NCI-H1092 (cell line): Measurements from ENCODE around the gene PRDM16.

Source experiments
- DNase-seq: peaks from one replicate; lab custom pipeline; 2025; lab: John Stamatoyannopoulos, UW

The PRDM16 gene

DNA sequence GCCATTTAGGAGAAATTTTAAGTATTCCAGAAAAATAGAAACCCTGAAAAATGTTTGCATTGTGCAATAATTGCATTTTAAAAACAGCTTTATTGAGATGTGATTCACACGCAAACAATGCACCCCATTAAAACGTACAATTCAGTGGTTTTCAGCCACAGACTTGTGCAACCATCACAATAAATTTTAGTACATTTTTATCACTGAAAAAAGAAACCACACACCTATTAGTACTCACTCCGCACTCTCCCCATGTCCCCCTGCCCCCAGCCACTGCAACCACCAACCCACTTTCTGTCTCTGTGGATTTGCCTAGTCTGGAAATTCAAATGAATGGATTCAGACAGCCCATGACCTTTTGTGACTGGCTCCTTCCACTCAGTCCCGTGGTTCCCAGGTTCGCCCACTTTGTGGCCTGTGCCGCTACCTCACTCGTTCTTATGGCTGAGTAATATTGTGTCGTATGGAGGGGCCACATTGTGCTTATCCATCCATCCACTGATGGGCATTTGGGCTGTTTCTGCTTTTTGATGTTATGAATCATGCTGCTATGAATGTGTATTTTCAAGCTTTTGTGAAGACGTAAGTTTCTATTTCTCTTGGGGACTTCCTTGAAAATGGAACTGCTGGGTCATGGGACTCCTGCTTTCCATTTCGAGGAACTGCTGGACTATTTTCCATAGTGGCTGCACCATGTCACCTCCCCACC lies 237.7 kb downstream of the PRDM16 start:
- DNase-seq, result no peak

DNA sequence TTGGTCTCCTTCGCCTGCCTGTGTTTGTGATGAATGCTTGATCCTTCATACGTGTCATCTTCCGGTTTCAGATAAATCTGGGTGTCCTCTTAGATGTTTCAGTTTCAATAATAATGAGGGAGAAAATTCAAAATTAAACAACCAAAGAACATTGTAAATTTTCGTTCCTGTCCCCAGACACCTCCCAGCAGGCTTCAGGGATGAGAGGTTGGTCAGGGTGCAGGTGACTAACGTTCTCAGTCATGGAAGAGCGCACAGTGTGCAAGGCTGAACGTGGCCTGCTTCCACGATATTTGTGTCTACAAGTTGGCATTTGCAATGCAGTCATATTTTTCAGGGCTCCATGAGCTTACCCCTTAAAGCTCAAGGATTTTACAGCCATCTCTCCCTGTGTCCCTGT lies 238.4 kb downstream of the PRDM16 start:
- no peak for DNase-seq

- DNase-seq, result no peak
These were observed 239.1 kb downstream of the PRDM16 start for GRCh38 chr1:3308053-3308452.

- no peak for DNase-seq
These were observed 241.9 kb downstream of the PRDM16 start for GRCh38 chr1:3310718-3311400.

- DNase-seq, result no peak
These were observed 242.7 kb downstream of the PRDM16 start for GRCh38 chr1:3311711-3312110.

- no peak for DNase-seq
These were observed 243.4 kb downstream of the PRDM16 start for GRCh38 chr1:3312310-3312897.

GRCh38 chr1:3312898-3313575 lies 244.0 kb downstream of the PRDM16 start:
- no peak for DNase-seq

DNA sequence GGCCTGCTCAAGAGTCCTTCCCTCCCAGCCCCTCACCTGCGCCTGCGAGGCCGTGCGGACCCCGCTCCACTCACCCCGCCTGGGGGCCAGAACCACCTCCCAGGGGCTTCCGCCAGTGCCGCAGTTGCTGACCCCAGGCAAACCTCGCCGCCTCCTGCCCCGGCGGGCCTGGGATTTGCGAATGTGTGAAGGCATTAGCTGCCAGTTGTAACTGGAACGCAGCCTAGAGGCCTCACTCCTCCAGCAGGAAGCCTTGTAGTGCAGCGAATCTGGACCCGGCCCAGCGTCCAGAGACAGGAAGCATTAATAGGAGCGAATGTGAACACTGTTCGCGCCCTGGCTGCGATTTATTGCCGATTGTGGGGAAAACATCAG lies 244.6 kb downstream of the PRDM16 start:
- DNase-seq, result no peak

GRCh38 chr1:3314491-3315381 lies 245.7 kb downstream of the PRDM16 start:
- DNase-seq, result no peak

DNA sequence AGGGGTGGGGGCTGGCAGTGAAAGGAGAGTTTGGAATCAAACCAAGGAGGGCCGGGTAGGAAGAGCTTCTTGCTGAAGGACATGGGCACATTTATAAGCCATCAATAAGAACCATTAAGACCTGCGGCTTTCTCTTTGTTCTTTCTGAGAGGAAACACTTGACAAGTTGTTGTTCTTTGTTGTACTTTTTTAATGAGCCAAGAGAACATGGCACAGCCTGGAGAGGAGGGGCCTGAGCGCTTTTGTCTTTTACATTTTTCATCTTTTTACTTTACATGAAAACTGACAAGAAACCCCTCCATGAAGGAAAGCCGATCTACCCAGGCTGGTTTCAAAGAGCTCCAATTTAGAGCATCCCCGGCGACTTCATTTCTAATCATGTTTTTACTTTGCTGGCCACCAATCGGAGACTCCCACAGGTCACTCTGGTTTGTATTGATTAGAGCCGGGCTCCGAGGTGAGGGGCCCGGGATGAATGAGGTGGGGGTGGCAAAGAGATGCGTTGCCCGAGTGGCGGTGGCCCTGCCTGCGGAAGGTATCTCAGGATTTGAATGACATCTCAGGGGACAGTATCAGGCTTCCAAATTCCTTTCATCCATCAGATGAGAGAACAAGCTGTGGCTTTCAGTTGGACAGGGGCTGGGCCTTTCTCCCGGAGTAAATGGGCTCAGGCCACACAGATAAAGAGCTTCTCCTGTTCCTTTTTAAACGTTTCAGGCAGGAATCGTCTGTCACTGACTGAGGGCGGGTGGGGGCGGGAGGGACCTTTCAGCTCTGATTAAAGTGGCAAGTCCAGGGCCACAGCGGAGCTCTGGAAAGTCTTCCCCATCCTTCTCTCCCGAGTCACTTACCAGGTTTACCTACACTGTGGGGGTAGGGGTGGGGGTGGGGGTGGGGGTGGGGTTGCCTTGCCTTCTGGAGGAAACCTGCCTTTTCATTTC lies 246.7 kb downstream of the PRDM16 start:
- DNase-seq, result no peak

- DNase-seq, result no peak
These were observed 247.4 kb downstream of the PRDM16 start for GRCh38 chr1:3316340-3316943.

- no peak for DNase-seq
These were observed 248.5 kb downstream of the PRDM16 start for GRCh38 chr1:3317456-3317855.

DNA sequence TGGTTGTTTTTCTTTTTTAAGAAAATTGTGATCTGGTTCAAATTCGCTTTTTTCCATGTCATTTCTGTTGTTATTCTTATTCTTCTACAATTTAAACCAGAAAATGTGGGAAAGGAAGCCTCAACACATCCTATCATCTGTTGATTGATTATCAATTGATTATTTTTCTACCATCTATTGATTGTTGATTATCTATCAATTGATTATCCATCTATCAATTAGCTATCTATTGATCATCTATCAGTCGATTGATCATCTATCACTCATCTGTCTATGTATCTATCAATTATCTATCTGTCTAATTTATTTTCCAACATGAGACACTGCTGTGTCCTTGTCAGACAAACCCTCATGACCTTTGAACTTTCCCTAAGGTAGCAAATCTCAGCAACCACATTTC lies 249.3 kb downstream of the PRDM16 start:
- no peak for DNase-seq

DNA sequence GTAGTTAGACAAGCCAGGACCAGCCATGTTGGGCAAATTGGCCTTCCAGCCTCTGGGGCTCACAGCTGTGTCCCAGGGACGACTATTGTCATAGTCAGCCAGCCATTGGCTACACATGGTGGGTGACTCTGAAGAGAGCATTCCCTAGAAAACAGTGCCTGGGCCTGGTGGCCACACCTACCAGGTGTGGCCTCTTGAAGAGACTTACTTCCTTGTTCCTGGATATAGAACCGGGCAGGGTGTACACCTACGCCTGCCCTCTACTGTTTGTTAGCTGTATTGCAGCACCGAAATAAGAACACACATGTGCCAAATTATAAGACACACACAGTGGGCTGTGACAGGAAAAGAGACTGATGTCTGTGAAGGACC lies 250.9 kb downstream of the PRDM16 start:
- DNase-seq, result peak; percentile 21

- peak; percentile 80 for DNase-seq
These were observed 251.5 kb downstream of the PRDM16 start for GRCh38 chr1:3320246-3321152.

GRCh38 chr1:3321559-3322449 lies 252.8 kb downstream of the PRDM16 start:
- DNase-seq, result no peak

- DNase-seq, result no peak
These were observed 253.5 kb downstream of the PRDM16 start for GRCh38 chr1:3322450-3323020.
